Activated effector memory CD4-positive, alpha-beta T cell treated with Interleukin-2 at 50 U/mL for 16 hours (primary cell): ENCODE data around the gene NFATC1.

Source experiments
- DNase-seq: peaks from one replicate; pipeline ENCODE4 v3.0.0-alpha.2; 2020

The NFATC1 gene

DNA sequence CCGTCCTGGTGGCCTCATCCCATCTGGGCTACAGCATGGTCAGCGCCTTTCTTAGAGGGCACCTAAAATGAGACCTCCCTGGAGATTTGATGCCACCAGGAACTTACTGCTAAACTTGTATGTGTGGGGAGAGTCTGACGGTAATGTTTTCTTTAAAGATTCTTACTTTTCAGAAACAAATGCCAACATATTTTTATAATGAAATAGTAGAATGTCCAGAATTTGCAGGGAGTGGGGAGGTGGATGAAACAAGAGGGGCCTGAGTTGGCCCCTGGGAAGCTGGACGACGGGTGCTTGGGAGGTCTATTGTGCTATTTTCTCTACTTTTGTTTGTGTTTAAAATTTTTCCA, 165.1 kb downstream of the NFATC1 start:
- DNase-seq, result no peak

DNA sequence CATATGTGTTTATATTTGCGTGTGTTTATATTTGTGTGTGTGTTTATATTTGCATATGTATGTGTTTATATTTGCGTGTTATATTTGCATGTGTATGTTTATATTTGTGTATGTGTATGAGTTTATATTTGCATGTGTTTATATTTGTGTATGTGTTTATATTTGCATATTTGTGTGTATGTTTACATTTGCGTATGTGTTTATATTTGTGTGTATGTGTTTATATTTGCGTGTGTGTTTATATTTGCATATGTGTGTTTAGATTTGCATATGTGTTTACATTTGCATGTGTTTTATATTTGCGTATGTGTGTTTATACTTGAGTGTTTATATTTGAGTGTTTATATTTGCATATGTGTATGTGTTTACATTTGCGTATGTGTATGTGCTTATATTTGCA, 168.2 kb downstream of the NFATC1 start:
- no peak for DNase-seq

- DNase-seq, result no peak
Measured at GRCh38 chr18:79564441-79564840, 168.7 kb downstream of the NFATC1 start.

DNA sequence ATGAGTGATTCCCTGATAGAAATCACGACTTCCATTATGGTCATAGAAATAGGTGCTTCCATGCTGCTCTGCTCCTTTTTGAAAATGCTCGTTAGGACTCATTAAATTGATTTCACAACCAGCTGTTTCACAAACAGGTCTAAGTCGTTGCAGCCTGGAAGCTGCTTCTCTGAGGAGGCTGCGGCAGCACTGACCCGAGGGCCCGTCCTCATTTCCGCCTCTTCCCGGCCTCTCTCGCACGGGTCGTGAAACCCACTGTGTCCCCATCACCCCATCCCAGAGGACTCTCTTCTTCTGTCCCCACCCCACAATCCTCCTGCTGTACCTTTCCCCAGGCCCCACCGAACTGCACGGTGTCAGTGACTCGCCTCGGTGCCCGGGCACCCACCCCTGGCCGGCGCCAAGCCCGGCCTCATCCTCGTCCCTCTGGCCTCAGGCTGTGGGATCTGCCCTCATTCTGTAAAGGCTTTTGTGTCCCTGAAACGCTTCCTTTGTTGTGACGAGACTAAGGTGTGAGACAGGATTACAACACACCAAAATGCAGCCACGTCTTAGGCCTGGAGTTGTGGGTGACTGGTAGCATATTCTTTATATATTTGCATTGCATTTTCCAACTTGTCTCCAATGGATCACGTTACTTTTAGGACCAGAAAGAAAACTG, 171.2 kb downstream of the NFATC1 start:
- no peak for DNase-seq

DNA sequence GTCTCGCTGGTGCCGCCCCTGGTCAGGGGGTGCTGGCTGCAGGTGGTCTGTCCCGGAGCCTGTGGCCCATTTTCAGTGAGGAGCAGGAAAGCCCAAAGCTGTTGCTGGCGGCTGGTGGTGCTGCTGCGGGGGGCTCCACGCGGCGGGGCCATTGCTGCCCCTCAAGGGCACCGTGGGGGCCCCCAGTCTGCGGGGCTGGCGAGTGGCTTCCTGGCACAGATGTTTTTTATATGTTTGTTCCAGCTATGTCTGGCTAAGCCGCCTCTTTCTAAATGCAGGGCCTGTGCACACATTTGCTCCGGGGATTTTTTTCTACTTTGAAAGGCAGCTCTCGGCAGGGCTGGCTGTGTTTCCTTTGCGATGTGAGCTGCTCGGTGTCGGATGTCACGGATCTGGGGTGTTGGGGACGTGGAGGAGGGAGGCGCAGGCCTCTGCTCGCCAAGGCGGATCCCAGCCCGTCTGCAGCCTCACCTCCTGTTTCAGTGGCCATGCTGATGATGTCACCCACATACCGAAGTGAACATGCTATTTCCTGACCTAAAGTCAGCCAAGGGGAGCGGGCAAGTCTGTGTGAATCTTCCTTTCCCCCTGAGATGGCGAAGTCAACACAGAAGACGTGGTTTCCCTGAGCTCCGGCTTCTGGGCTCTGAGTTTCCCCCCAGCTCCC, 171.9 kb downstream of the NFATC1 start:
- DNase-seq, result no peak

GRCh38 chr18:79568543-79569205, 172.9 kb downstream of the NFATC1 start:
- DNase-seq, result no peak

DNA sequence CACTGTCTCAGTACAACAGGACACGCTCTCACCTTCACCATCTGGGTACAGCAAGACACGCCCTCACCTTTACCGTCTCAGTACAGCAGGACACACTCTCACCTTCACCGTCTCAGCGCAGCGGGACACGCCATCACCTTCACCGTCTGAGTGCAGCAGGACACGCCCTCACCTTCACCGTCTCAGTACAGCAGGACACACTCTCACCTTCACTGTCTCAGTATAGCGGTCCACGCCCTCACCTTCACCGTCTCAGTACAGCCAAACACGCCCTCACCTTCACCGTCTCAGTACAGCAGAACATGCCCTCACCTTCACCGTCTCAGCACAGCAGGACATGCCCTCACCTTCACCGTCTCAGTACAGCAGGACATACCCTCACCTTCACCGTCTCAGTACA, 174.0 kb downstream of the NFATC1 start:
- no peak for DNase-seq

DNA sequence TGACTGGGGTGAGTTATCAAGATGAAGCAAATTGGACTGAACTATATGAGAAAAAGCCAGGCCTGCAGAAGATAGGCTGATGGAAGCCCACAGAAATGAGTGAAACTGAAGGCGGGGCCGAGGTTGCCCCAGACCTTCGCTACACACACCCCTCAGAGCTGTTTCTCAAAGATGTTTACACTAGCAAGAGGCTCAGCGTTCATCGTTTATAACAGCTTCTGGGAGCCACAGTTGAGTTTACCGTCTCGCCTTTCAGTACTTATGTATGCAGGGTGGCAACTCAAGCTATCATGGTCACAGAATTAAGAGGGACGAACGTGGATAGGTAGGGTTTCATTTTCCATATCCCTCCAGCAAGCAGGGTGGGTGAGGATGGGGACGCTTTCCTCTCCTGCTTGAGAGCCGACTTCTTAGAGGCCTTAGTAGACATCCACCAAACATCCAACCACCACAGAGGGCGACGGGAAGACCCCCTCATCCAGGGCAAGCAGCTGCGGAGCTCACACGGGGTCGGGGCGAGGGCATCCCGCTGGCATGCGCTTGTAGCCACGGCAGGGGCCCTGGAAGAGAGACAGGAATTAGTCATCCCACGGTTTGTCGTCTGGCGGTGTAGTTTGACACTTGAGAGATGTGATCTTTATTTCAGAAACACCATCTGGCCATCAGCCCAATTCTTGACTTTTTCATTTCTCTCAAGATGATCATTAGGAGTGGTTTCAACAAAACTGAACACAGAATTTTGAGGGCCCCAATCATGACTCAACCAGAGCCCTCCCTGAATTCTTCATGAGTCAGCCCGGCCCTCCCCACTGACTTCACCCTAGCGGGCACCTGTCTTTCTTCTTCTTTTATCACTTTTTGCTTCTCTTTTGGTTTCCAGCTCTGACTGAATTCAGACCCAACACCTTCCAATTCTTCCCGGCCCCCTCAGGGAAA, 174.8 kb downstream of the NFATC1 start:
- DNase-seq, result no peak

- no peak for DNase-seq
Measured at GRCh38 chr18:79571211-79572092, 175.7 kb downstream of the NFATC1 start.

DNA sequence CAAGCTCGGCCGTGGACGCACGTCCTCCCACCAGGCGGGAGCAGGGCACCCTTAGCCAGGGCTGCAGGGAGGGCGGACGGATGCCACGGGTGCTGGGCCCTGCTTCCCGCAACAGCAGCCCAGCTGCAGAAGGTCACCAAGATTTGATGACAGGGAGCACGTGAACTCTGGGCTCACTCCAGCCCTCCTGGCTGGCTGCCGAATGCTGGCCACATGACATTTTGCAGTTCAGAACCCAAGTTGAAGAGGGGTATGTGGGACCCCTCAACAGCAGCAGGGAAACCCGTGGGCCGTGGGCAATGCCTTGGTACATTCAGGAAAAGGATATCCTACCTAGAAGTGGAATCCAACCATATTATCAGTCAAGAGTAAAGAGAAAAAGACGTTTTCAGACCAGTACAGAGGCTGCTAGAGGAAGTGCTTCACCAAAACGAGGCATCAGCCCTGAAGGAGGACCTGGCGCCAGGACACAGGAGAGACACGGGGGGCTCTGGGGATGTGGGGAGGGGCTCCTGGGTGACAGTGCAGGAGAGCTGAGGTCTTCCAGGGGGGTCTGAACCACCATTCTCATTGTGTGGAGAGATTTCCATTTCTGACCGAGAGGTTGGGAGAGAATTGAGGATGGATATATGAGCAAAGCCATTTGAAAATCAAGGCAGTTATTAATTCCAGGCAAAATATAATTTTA, 176.5 kb downstream of the NFATC1 start:
- no peak for DNase-seq

- no peak for DNase-seq
Measured at GRCh38 chr18:79572848-79573451, 177.2 kb downstream of the NFATC1 start.

DNA sequence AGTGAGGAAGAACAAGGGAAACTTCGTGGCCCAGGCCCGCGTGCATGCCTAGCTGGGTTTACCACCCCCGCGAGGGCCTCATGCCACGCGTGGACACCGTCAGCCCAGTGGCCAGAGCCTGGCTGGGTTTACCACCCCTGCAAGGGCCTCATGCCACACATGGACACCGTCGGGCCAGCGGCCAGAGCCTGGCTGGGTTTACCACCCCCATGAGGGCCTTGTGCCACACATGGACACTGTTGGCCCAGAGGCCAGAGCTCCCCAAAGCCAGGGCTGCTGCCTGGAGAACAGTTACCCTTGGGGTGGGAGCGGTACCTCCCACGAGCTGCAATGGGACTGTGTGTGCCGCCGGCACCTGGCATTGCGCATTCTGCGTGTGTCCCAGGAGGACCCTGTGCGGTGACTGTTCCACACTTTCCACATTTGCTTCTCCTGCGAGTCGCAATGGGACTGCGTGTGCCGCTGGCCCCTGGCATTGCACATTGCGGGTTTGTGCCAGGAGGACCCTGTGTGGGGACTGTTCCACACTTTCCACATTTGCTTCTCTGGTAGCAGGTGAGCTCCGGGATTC, 178.3 kb downstream of the NFATC1 start:
- DNase-seq, result no peak

DNA sequence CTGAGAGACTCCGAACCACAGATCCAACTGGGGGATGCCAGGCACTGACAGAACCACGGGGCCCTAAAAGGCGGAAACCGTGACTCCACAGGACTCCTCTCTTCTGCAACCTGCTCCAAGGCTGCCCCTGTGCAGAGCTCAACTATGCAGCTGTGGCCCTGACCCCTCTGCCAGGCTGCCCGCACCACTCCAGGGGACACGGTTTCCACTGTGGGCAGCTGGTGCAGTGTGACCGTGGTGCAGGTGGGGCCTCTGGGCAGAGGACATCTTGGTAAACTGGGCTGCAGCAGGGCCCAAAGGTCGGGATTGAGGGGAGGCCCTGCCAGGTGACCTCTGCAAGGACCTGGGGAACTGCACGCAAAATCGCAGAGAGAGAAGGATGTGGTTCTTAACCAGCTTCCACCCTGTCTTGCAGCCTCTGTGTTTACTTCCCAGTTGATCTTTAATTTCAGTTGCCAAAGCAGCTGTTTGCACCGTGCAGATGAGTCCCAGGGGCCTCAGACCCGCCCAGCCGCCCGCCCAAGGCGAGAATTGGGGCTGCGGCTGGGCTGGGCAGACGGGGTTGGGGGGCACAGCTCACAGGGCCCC, 179.3 kb downstream of the NFATC1 start:
- DNase-seq, result no peak

DNA sequence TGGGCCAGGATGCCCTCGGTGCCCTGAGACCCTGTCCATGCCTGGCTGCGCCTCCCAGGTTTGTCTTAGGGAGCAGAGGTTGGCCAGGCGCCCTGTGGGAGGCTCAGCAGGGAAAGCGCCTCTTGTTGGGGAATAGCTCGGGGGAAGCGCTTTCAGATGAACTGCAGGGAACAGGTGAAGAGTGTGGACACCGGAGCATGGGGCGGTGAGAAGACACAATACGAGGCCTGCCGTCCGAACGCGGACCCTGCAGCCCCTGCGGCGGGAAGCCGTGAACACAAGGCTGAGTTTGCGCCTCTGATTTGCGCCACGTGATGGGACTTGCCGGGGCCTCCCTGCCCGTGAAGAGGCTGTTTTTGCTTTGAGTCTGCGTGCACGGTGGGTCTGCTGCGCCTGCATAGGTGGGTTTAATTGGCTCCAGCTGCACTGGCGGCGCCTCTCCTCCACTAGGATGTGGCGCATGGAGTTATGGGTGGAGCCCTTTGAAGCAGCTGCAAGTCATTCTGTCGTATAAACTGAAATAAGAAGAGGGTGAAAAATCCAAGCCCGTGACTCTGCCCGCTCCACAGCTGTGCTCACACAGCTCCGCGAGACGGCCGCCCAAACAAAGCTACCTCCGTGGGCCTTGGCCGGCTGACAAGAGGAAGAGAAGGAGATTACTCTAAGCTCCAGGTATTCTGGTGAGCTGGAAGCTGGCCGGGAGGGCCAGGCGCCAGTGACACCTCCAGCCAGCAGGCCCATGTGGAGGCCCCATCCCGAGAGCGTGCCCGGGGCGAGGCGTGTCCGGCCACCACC, 180.4 kb downstream of the NFATC1 start:
- DNase-seq, result no peak

GRCh38 chr18:79576686-79577351, 181.1 kb downstream of the NFATC1 start:
- DNase-seq, result no peak

DNA sequence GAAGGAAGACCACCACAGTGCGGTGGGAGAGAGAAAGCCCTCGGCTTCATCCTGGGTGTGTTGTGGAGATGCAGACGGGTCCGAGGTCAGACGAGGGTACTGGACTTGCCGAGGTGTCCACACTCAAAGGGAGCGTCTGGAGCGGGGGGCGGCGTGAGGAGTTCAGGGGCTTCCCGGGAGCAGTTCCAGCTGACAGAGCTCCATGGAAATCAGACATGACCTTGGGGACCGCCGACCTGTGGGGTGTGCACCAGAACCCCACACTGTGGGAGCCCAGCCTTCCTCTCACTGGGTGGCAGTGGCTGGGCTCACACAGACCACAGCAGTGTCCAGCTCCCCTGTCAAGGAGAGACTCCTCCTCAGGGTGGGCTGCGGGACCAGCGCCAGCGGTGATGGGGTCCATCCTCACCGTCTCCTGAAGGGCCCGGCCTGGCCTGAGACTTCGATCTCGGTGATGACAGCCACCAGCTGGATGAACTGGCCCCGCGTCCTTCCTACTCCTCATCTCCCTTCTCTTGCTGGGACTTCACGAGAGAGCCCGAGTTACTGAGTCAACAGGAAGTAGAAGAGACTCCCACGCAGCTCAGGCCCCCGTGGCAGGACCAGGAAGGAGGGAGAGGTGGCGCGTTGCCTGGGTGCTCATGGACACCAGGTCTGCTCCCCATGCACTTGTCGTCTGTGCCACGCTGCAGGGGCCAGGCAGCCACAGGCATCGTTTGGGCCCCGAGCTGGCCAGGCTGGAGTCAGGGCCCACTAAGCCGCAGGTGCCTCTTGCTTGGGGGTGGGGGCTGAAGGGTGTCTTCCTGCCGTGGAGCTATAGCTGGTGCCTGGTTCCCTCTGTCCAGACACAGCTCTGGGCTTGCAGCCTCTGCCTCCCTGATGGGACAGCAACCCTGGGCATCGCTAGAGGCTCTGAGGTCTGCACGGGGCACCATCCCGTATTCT, 182.0 kb downstream of the NFATC1 start:
- DNase-seq, result no peak

DNA sequence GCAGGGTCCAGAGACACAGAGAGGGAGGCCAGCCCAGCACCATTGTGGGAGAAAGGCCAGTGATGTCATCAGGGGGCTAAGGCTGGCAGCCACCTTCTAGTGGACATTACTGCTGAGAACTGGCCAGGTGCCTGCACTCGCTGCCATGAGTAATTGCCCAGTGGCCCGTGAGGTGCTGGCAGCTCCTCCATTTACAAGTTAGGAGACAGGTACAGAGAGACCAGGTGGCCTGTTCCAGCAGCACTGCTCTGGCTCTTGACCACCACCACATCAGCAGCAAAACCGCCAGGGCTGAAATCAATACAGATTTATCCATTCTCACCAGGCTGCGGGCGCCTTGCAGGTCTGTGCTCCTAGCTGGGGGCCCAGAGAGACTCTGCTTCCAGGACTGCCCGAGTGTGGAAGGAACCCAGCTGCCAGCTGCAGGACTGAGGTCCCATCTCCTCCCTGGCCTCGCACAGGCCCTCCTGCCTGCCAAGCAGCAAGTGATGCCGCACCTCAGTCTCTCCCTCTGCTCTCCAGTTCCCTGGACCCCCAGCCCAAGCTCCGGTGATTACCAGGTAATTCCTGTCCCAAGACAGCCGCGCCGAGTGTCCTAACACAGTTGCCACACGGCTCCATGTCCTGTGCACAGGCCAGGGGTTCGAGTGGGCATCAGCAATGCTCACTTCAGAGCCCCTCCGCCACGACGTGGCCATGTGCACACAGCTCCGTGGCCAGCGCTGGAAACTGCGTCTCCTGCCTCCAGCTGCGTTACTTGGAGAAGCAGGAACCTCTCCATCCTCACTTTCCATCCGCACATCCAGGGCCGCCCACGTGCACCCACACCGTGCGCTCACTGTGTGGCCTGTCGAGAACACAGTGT, 182.9 kb downstream of the NFATC1 start:
- no peak for DNase-seq
